ENCODE data around the gene ATXN1L.

- TF ChIP-seq CTCF (IDR thresholded peaks at IDR 0.05) (no peak), POLR2A (IDR thresholded peaks at IDR 0.05) (no peak)
These were observed 37.7 kb upstream of the ATXN1L start for GRCh38 chr16:71807905-71808592.
